ENCODE measurements around the gene ANKRD11. TPM values are rescaled to one million over a fixed set of nuclear protein-coding genes. Genes with fewer than 3 reads are reported as not detected.

ANKRD11 gene
- total RNA-seq, 1 experiment from 2014 or later, result 266 TPM

DNA sequence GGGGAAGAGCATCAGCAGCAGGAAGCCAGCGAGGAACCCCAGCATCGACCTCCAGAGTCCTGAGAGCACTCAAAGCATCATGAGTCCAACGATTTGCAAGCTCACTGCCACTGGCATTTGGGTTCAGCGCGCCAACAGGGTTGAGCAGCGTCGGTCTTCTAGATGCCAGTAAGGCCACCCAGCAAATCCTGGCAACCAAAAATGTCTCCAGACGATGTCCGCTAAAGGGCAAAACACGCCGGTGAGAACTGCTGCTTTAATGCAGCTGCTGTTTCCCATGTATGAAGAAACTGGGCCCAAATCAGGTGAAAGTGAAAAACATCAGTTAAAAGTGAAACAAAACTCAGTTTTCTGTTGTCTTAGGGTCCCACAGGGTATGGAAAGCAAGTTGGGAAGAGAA lies 70.2 kb downstream of the ANKRD11 start:
- CTCF ChIA-PET, result no interaction called here
- no peaks in the 10 kb centered on the region for H3K4me1 ChIP-seq (ENCODE audit: control insufficient read depth in 1 of 2, insufficient read depth in 2 of 2, low read length in 2 of 2)

More for the DNA sequence above, 70.2 kb downstream of the ANKRD11 start:
- H2AFZ ChIP-seq (ENCODE audit: low read depth, low read length, poor library complexity, severe bottlenecking), result no peak overlapping the region
- H3K36me3 ChIP-seq (ENCODE audit: control insufficient read depth in 1 of 2, insufficient read depth in 2 of 2, low read length in 2 of 2), result 0 out of 4 replicates have a peak, but pooled peaks cover 1 to 3% of the 10 kb centered on the region in 2 experiments
- ATAC-seq, result no peak
- ChIA-PET POLR2A (interaction anchor here (1.0 kb wide), 1 partner anchor 38 kb away, joined by 3 read pairs; no protein-coding TSS in a partner anchor), RAD21 (ENCODE audit: low non-redundant PET in 1 of 2, low total read pairs in 2 of 2, uncharacterized antibody in 2 of 2, unreplicated experiment in 2 of 2) (no interaction called here)
- DNase-seq (ENCODE audit: low read depth, low spot score), result no peak
- BruUV-seq (replicated peaks), result no TSS peak
- peaks cover 59% of the 10 kb centered on the region for H4K20me1 ChIP-seq (ENCODE audit: insufficient read depth)
- H3K4me3 ChIP-seq (replicated peaks in 1 of 2; ENCODE audit: low read depth in 1 of 2, low read length in 2 of 2), result no peak overlapping the region
- no peak overlapping the region for H3K4me2 ChIP-seq (ENCODE audit: low read length)
- no peaks in the 10 kb centered on the region for H3K9me2 ChIP-seq (ENCODE audit: insufficient read depth)
- no peak overlapping the region for H3K27ac ChIP-seq (ENCODE audit: low read depth, low read length)
- TF ChIP-seq JUND (IDR thresholded peaks at IDR 0.05) (no peak), SRF (IDR thresholded peaks at IDR 0.05; ENCODE audit: low read depth) (no peak), SP1 (IDR thresholded peaks at IDR 0.05; ENCODE audit: low read depth) (no peak), YY1 (IDR thresholded peaks at IDR 0.05; ENCODE audit: extremely low read depth, insufficient replicate concordance, low read depth, low read length) (no peak), POLR2A (IDR thresholded peaks at IDR 0.05; ENCODE audit: borderline replicate concordance, extremely low read depth, insufficient read depth, insufficient read length) (no peak)
- TF ChIP-seq, protein P1, sequence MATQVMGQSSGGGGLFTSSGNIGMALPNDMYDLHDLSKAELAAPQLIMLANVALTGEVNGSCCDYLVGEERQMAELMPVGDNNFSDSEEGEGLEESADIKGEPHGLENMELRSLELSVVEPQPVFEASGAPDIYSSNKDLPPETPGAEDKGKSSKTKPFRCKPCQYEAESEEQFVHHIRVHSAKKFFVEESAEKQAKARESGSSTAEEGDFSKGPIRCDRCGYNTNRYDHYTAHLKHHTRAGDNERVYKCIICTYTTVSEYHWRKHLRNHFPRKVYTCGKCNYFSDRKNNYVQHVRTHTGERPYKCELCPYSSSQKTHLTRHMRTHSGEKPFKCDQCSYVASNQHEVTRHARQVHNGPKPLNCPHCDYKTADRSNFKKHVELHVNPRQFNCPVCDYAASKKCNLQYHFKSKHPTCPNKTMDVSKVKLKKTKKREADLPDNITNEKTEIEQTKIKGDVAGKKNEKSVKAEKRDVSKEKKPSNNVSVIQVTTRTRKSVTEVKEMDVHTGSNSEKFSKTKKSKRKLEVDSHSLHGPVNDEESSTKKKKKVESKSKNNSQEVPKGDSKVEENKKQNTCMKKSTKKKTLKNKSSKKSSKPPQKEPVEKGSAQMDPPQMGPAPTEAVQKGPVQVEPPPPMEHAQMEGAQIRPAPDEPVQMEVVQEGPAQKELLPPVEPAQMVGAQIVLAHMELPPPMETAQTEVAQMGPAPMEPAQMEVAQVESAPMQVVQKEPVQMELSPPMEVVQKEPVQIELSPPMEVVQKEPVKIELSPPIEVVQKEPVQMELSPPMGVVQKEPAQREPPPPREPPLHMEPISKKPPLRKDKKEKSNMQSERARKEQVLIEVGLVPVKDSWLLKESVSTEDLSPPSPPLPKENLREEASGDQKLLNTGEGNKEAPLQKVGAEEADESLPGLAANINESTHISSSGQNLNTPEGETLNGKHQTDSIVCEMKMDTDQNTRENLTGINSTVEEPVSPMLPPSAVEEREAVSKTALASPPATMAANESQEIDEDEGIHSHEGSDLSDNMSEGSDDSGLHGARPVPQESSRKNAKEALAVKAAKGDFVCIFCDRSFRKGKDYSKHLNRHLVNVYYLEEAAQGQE (IDR thresholded peaks at IDR 0.05; ENCODE audit: low read depth), result no peak
- TF ChIP-seq, protein P2, sequence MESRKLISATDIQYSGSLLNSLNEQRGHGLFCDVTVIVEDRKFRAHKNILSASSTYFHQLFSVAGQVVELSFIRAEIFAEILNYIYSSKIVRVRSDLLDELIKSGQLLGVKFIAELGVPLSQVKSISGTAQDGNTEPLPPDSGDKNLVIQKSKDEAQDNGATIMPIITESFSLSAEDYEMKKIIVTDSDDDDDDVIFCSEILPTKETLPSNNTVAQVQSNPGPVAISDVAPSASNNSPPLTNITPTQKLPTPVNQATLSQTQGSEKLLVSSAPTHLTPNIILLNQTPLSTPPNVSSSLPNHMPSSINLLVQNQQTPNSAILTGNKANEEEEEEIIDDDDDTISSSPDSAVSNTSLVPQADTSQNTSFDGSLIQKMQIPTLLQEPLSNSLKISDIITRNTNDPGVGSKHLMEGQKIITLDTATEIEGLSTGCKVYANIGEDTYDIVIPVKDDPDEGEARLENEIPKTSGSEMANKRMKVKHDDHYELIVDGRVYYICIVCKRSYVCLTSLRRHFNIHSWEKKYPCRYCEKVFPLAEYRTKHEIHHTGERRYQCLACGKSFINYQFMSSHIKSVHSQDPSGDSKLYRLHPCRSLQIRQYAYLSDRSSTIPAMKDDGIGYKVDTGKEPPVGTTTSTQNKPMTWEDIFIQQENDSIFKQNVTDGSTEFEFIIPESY (IDR thresholded peaks at IDR 0.05; ENCODE audit: extremely low read depth, insufficient replicate concordance, low read length), result no peak
- TF ChIP-seq, protein P3, sequence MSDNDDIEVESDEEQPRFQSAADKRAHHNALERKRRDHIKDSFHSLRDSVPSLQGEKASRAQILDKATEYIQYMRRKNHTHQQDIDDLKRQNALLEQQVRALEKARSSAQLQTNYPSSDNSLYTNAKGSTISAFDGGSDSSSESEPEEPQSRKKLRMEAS (IDR thresholded peaks at IDR 0.05), result no peak
- TF ChIP-seq, protein P4, sequence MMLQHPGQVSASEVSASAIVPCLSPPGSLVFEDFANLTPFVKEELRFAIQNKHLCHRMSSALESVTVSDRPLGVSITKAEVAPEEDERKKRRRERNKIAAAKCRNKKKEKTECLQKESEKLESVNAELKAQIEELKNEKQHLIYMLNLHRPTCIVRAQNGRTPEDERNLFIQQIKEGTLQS (IDR thresholded peaks at IDR 0.05), result no peak
- H3K79me2 ChIP-seq (ENCODE audit: insufficient read depth, low read length), result peaks cover 99% of the 10 kb centered on the region
- intact Hi-C loops (cut with micrococcal nuclease), result no loop called here
- H3K9me3 ChIP-seq (ENCODE audit: control insufficient read depth in 1 of 2, insufficient read depth in 1 of 2, low read depth in 1 of 2, low read length in 2 of 2), result no peaks in the 10 kb centered on the region
- H3K27me3 ChIP-seq (ENCODE audit: insufficient read depth, low read length), result no peaks in the 10 kb centered on the region
- H3K9ac ChIP-seq (ENCODE audit: low read length), result no peak overlapping the region

All from HCT116 (cell line).